Heart left ventricle (tissue), 16 donors: Measurements from ENCODE around the gene GP5. TPM values are rescaled to one million over a fixed set of nuclear protein-coding genes. Genes with fewer than 3 reads are reported as not detected.

Source experiments
- ATAC-seq, 4 donors: fragments of 200-7000 bp; cut with Tn5 transposase; one replicate each; pipeline ENCODE4 v1.9.1; 2020 to 2022; ENCODE audit warnings: moderate library complexity in 4 of 4, mild to moderate bottlenecking in 3 of 4, moderate number of reproducible peaks in 1 of 4
- DNase-seq, 5 donors: peaks; one replicate each; pipeline ENCODE4 v3.0.0-alpha.2; 2020
- H3K27ac ChIP-seq, 12 donors: fragments of 200-600 bp; sonication (generic) in 4 of 12; one replicate each; pipeline versions ENCODE4 v1.5.0 to v1.8.0; 2016 to 2022; ENCODE audit warnings: mild to moderate bottlenecking in 2 of 12
- H3K27me3 ChIP-seq, 9 donors: fragments of 200-600 bp; sonication (generic) in 2 of 9; one replicate each; pipeline versions ENCODE4 v1.5.1 to v1.8.0; 2016 to 2022; ENCODE audit warnings: mild to moderate bottlenecking in 3 of 9
- H3K36me3 ChIP-seq, 9 donors: fragments of 200-600 bp; sonication (generic) in 2 of 9; one replicate each; pipeline versions ENCODE4 v1.5.0 to v1.8.0; 2018 to 2022; ENCODE audit warnings: mild to moderate bottlenecking in 2 of 9
- H3K4me1 ChIP-seq, 12 donors: fragments of 200-600 bp; sonication (generic) in 4 of 12; one replicate each; pipeline versions ENCODE4 v1.5.0 to v1.8.0; 2016 to 2022; ENCODE audit warnings: mild to moderate bottlenecking in 3 of 12
- H3K4me3 ChIP-seq, 12 donors: fragments of 200-600 bp; sonication (generic) in 4 of 12; one replicate each; pipeline versions ENCODE4 v1.5.0 to v1.8.0; 2017 to 2022; ENCODE audit warnings: mild to moderate bottlenecking in 9 of 12, moderate library complexity in 4 of 12
- H3K9me3 ChIP-seq, 12 donors: fragments of 200-600 bp; sonication (generic) in 4 of 12; one replicate each; pipeline versions ENCODE4 v1.5.0 to v1.8.0; 2016 to 2022; ENCODE audit warnings: mild to moderate bottlenecking in 1 of 12
- POLR2A ChIP-seq, 2 donors: fragments of 450-650 bp; IDR thresholded peaks; one replicate each; pipeline ENCODE4 v1.6.1; 2017; ENCODE audit warnings: antibody characterized with exemption in 2 of 2, mild to moderate bottlenecking in 2 of 2, moderate library complexity in 2 of 2
- WGBS, 4 donors: extraction: QIAGEN DNeasy Blood & Tissue Kit in 2 of 4; methylation state at CpG; one replicate each; pipeline versions ENCODE4 v1.1.5 to v1.1.7; 2013 to 2018; 5-methylcytosine and 5-hydroxymethylcytosine counted together
- intact Hi-C, 10 donors: fragments of 100-400 bp; cut with DNase I; formaldehyde crosslinking; loops; one replicate each; pipeline versions ENCODE4 v1.11.1 to v1.14.2; 2022
- polyA plus RNA-seq, 2 donors: library from polyadenylated mRNA; stranded (reverse); fragments of 200-250 nt; gene quantifications; one replicate each; pipeline ENCODE4 v1.2.3, GENCODE V29; 2013
- total RNA-seq, 9 donors: library from RNA; depleted of rRNA in 2 of 9; stranded (reverse); fragments of >200 nt in 2 of 9; fragmentation: NEBNext Ultra II Directional in 3 of 9; extraction: Animal tissue kit (Norgen Biotek cat#: 25700) in 3 of 9; gene quantifications; one replicate each; pipeline versions ENCODE4 v1.1.0 to v1.2.4, GENCODE V29; 2016 to 2023
- TF ChIP-seq, protein P1 (sequence below), 12 donors: fragments of 200-600 bp; sonication (generic) in 4 of 12; IDR thresholded peaks; one replicate each; pipeline versions ENCODE4 v1.5.0 to v1.8.0; 2018 to 2022; ENCODE audit warnings: antibody characterized with exemption in 12 of 12, mild to moderate bottlenecking in 5 of 12
- donor health status: ischemic (EF 13 %, LVEDD 7.1; RV severe dilation, severe dysfunction).
- donor health status: healthy with polysubstance abuse.
- donor health status: DM: no; HTN: yes; CAD: no.
- donor health status: DM: no; HTN: no; CAD: no.
- donor health status: ischemic (EF 25% LVEDD 6.9; RV normal size, moderate dysfunction).
- donor health status: ischemic (EF 25% LVEDD 5.7; RV mildly dilated, moderate dysfunction).
- donor health status: healthy.
- donor health status: DM: yes; HTN: yes; CAD: no.
- donor health status: ischemic (EF 35%, LVEDD 5.7; RV mildly dilated, moderate dysfunction).
- donor health status: nonischemic (EF 11% LVEDD 7.7; RV severe dilation, severe dysfunction).
- donor health status: DM: yes; HTN: yes; CAD: no.
- donor health status: PGD.
- donor health status: ischemic (EF 29% LVEDD 5.4; RV normal size, mild dysfunction).
- donor health status: nonischemic (EF 23%, LVEDD 6.1; RV moderate dilation, normal function).

The GP5 gene
- total and polyA plus RNA-seq, 11 donors, result 0.04 to 0.12 (median 0.09) TPM; not detected in 7

DNA sequence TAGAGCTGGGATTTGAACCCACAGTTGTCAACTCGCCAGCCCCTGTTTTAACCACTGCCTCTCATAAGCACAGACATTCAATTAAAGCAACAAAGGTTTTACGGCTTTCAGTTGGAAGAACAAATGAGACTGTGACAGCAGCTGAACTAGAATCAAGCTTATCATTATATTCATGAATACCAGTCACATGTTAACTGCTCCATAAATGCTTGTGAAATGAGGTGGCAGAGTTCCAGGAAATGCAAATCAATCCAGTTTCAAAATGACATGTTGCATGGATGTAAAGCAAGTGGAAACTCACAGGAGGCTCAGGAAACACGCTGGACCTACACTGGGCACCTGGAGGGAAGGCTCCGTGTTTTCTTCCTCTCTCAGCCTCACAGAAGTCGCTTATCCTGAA lies 3.9 kb downstream of the GP5 start:
- 91 to 94% (median 93%) methylated on average over 5 of the region's 5 CpGs for WGBS, 4 donors

DNA sequence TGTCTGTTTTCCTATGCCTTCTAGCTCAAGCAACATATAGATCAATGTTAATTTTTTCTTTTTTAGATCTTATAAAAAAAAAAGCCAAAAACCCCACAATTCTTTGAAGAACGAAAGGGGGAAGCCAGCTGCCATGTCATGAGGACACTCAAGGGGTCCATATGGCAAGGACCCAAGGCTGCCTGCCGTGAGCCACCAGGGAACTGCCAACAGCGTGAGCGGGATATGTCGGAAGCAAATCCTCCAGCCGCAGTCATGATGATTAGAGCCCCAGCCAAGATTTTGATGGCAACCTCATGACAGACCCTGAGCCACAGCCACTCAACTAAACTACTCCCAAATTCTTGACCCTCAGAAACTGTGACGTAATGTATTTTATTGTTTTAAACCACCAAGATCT lies 6.5 kb downstream of the GP5 start:
- H3K36me3 ChIP-seq, result no peaks in the 10 kb centered on the region
- no peak overlapping the region for H3K27ac ChIP-seq
- ATAC-seq, result no peak
- peaks cover 3 to 20% (median 11%) of the 10 kb centered on the region in 9 donors for H3K27me3 ChIP-seq
- TF ChIP-seq, protein P1, sequence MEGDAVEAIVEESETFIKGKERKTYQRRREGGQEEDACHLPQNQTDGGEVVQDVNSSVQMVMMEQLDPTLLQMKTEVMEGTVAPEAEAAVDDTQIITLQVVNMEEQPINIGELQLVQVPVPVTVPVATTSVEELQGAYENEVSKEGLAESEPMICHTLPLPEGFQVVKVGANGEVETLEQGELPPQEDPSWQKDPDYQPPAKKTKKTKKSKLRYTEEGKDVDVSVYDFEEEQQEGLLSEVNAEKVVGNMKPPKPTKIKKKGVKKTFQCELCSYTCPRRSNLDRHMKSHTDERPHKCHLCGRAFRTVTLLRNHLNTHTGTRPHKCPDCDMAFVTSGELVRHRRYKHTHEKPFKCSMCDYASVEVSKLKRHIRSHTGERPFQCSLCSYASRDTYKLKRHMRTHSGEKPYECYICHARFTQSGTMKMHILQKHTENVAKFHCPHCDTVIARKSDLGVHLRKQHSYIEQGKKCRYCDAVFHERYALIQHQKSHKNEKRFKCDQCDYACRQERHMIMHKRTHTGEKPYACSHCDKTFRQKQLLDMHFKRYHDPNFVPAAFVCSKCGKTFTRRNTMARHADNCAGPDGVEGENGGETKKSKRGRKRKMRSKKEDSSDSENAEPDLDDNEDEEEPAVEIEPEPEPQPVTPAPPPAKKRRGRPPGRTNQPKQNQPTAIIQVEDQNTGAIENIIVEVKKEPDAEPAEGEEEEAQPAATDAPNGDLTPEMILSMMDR (IDR thresholded peaks at IDR 0.05), result no peak
- TF ChIP-seq POLR2A (IDR thresholded peaks at IDR 0.05), result no peak
- WGBS, 4 donors, result 88 to 91% (median 89%) methylated on average over 7 of the region's 7 CpGs
- no peak overlapping the region for H3K4me3 ChIP-seq
- DNase-seq, result no peak
- H3K4me1 ChIP-seq, result peaks cover 0 to 12% (median 5%) of the 10 kb centered on the region in 12 donors
- intact Hi-C loops, result no loop called here
- peaks cover 0 to 15% (median 0%) of the 10 kb centered on the region in 12 donors for H3K9me3 ChIP-seq

More for the DNA sequence above, 3.9 kb downstream of the GP5 start:
- TF ChIP-seq, protein P1 (IDR thresholded peaks at IDR 0.05), result no peak
- TF ChIP-seq POLR2A (IDR thresholded peaks at IDR 0.05), result no peak
- ATAC-seq (no peak), DNase-seq (no peak)
- Histone ChIP-seq H3K4me3 (no peak overlapping the region), H3K27me3 (peaks cover 6 to 40% (median 17%) of the 10 kb centered on the region in 9 donors), H3K4me1 (peaks cover 3 to 22% (median 11%) of the 10 kb centered on the region in 12 donors), H3K36me3 (no peaks in the 10 kb centered on the region), H3K27ac (no peak overlapping the region), H3K9me3 (peaks cover 0 to 14% (median 0%) of the 10 kb centered on the region in 12 donors)
- intact Hi-C loops, result loop anchor here in 1 of 10 donors (5.0 kb wide), 1 partner anchor 48 kb away; no protein-coding TSS in a partner anchor

DNA sequence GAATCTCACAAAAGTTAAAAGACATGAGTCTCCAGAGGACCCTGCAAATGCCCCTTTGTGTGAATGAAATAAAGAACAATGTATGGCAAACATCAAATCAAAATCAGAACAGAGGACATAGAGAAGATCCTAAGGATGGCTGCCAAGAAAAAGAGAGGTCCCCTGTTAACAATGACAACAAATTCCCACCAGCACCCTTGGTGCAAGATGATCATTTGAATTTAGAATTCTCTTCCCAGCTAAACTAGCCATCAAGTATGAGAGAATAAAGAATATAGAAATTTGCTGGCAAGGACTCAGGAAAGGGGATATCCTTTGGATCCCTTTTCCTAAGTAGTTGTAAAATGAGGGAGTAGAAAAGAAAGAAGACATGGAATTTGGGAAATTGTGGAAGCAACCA lies 8.2 kb downstream of the GP5 start:
- Histone ChIP-seq H3K27me3 (peaks cover 0 to 15% (median under 1%) of the 10 kb centered on the region in 9 donors), H3K36me3 (no peaks in the 10 kb centered on the region), H3K9me3 (peaks cover 0 to 15% (median 0%) of the 10 kb centered on the region in 12 donors), H3K4me1 (no peaks in the 10 kb centered on the region), H3K27ac (no peak overlapping the region), H3K4me3 (no peak overlapping the region)
- intact Hi-C loops, result no loop called here
- no peak for ATAC-seq
- TF ChIP-seq, protein P1 (IDR thresholded peaks at IDR 0.05), result no peak
- no peak for TF ChIP-seq POLR2A (IDR thresholded peaks at IDR 0.05)
- DNase-seq, result no peak

DNA sequence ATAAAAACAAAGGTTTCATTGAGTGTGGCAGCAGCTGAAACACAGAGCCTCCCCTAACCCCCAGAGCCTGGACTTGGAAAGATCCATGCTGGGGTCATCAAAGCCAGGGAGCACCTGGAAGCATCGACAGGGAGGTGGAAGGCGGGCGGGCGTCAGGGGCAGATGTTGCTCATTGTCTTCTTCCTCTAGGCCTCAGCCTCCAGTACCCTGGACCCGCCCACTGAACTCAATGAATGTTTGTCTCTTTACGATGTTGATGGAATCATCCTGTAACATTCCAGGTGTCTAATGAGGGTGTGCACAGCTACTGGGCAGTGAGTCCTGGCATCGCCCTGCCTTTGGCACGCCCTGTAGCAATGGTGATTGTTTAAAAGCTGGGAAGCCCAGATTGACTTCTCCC lies 9.8 kb downstream of the GP5 start:
- DNase-seq (no peak), ATAC-seq (no peak)
- H3K36me3 ChIP-seq, result no peaks in the 10 kb centered on the region
- TF ChIP-seq, protein P1 (IDR thresholded peaks at IDR 0.05), result no peak
- no peak for TF ChIP-seq POLR2A (IDR thresholded peaks at IDR 0.05)
- no peak overlapping the region for H3K27ac ChIP-seq
- peaks cover 0 to 15% (median 0%) of the 10 kb centered on the region in 12 donors for H3K9me3 ChIP-seq
- H3K4me3 ChIP-seq, result no peak overlapping the region
- intact Hi-C loops, result no loop called here
- no peaks in the 10 kb centered on the region for H3K4me1 ChIP-seq
- peaks cover 0 to 10% (median 4%) of the 10 kb centered on the region in 9 donors for H3K27me3 ChIP-seq
- 89 to 97% (median 96%) methylated on average over 8 of the region's 8 CpGs for WGBS, 4 donors
